HG03039 (cell line): ENCODE data around the gene MUC5B.

Experiments used
- ATAC-seq: cut with Tn5 transposase; IDR thresholded peaks from one replicate; pipeline ENCODE4 v1.9.1; 2021; ENCODE audit warnings: mild to moderate bottlenecking, moderate library complexity; ENCODE audit not compliant: unreplicated experiment

Gene MUC5B

GRCh38 chr11:1307998-1308742 is 85.3 kb downstream of the MUC5B start:
- no peak for ATAC-seq

- ATAC-seq = peak; percentile 33
Observed at GRCh38 chr11:1308743-1309497, 86.1 kb downstream of the MUC5B start.

GRCh38 chr11:1309498-1310317 is 86.8 kb downstream of the MUC5B start, which contains the start of gene TOLLIP:
TSS of gene TOLLIP (minus strand) at chr11:1309632. CDS start at chr11:1309498, 134 bp downstream.
- ATAC-seq = peak; percentile 71

- ATAC-seq = no peak
Observed at GRCh38 chr11:1310318-1310687, 87.4 kb downstream of the MUC5B start.

GRCh38 chr11:1310772-1311468 is 88.1 kb downstream of the MUC5B start:
- no peak for ATAC-seq
